GM12865 (cell line): ENCODE measurements around the gene IL17RB.

Experiments
- DNase-seq: peaks from one replicate; pipeline ENCODE4 v3.0.0; 2010; ENCODE audit warnings: low read depth
- H3K4me3 ChIP-seq: 2 replicates; pipeline ENCODE4 v1.5.1; 2011; ENCODE audit warnings: mild to moderate bottlenecking, low read depth, low read length, control low read depth
- CTCF ChIP-seq: IDR thresholded peaks from 2 replicates; pipeline ENCODE4 v1.5.1; 2011; ENCODE audit warnings: low read length, control low read depth, low read depth, inconsistent platforms; ENCODE audit not compliant: insufficient read depth; ENCODE audit errors: missing control alignments

IL17RB gene

GRCh38 chr3:53803124-53803815 lies 43.1 kb upstream of the IL17RB start:
- no peak overlapping the region for H3K4me3 ChIP-seq
- DNase-seq = no peak
- no peak for TF ChIP-seq CTCF

- no peak for DNase-seq
- no peak for TF ChIP-seq CTCF
- H3K4me3 ChIP-seq = no peak overlapping the region
Measured at GRCh38 chr3:53803816-53804695, 42.3 kb upstream of the IL17RB start.

DNA sequence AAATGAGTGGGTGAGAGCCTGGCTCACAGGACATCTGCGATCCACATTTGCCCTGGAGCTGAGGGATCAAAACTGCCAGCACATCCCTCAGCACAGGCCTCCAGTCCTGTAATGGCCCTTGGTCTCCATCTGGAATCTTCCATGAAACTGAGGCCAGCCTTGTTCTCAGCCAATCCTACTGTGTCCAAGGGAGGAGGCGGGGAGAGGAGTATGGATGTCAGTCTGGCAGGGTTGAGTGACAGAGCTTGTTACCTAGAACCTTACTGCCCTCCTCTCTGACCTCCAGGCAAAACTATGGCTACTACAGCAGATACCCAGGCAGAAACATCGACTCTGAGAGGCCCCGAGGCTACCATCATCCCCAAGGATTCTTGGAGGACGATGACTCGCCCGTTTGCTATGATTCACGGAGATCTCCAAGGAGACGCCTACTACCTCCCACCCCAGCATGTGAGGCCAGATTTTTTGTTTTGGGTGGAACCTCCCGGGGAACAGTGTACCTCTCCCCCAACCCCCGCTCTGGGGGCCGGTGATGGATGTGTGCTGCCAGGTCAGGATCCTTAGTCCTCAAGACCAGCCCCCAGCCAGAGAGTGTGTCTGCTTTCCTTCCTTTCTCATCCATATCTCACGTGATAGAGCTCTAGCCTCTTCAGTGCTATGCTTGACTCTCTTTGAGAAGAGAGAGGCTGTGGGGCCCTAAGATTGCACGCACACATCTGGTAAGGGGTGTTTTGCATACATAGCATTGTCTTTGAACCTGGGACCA lies 41.5 kb upstream of the IL17RB start:
- TF ChIP-seq CTCF = no peak
- peak; percentile 36 for DNase-seq

GRCh38 chr3:53805463-53806159 lies 40.8 kb upstream of the IL17RB start:
- H3K4me3 ChIP-seq = no peak overlapping the region
- no peak for TF ChIP-seq CTCF
- DNase-seq = no peak

More for the DNA sequence above, 41.5 kb upstream of the IL17RB start:
- no peak overlapping the region for H3K4me3 ChIP-seq

GRCh38 chr3:53806182-53807116 lies 39.9 kb upstream of the IL17RB start:
- DNase-seq = peak; percentile 27
- no peak for TF ChIP-seq CTCF
- no peak overlapping the region for H3K4me3 ChIP-seq
